ENCODE data around the gene THSD7B.
"Not testable (repeated sequence)": the region's sequence is repeated elsewhere in the genome, so short reads cannot be mapped to it uniquely, and the experiment has no call there.

Gene THSD7B

DNA sequence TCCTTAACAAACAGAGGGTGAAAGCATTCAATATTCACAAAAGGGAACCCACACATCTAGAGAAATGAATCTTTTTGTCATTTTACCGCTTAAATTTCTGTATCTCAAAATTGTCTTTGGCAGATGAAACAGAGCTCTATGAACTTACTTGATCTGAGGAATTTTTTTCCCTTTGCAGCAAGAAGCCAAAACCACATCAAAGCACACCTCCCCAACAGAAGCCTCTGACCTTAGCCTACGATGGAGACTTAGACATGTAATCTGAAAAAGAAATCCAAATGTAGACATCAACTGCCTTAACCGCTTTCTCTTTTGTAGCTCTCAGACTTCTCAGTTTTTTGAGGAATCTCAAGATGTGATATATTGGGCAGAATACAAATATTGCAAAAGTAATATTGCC is 911.0 kb downstream of the THSD7B start:
- H3K27ac ChIP-seq: no peak overlapping the region
- TF ChIP-seq, protein P1, sequence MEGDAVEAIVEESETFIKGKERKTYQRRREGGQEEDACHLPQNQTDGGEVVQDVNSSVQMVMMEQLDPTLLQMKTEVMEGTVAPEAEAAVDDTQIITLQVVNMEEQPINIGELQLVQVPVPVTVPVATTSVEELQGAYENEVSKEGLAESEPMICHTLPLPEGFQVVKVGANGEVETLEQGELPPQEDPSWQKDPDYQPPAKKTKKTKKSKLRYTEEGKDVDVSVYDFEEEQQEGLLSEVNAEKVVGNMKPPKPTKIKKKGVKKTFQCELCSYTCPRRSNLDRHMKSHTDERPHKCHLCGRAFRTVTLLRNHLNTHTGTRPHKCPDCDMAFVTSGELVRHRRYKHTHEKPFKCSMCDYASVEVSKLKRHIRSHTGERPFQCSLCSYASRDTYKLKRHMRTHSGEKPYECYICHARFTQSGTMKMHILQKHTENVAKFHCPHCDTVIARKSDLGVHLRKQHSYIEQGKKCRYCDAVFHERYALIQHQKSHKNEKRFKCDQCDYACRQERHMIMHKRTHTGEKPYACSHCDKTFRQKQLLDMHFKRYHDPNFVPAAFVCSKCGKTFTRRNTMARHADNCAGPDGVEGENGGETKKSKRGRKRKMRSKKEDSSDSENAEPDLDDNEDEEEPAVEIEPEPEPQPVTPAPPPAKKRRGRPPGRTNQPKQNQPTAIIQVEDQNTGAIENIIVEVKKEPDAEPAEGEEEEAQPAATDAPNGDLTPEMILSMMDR (conservative IDR thresholded peaks at IDR 0.05; ENCODE audit: low read depth): no peak
- no peak for DNase-seq (ENCODE audit: low spot score)
- CTCF ChIA-PET: interaction anchor here (0.5 kb wide), 1 partner anchor 1742 kb away, joined by 3 read pairs; no protein-coding TSS in a partner anchor
- POLR2A ChIA-PET (ENCODE audit: low non-redundant PET): no interaction called here

DNA sequence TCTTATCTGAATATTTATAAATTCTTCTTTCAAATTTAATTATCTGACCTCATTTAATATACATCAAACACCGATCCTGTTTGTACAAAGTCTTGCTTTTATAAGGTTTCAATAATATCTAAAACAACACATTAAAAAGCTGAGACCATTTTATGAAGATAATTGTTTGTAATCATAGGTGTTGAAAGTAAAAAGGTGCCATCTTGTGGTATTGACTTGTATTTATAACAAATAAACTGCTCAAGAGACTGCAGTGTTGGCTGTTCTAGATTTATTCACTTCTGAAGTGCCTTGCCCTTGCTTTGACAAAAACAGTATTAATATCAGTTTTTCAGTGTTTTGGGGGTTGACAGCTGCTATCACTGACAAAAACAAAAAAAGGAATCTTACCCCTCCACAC is 912.1 kb downstream of the THSD7B start:
- CTCF ChIA-PET: interaction anchor here (0.7 to 0.8 kb wide), 3 partner anchors 46 to 812 kb away, joined by 3 to 4 read pairs (median 3); no protein-coding TSS in a partner anchor
- DNase-seq (ENCODE audit: low spot score): no peak
- no peak overlapping the region for H3K27ac ChIP-seq
- POLR2A ChIA-PET (ENCODE audit: low non-redundant PET): no interaction called here
- TF ChIP-seq, protein P1 (conservative IDR thresholded peaks at IDR 0.05; ENCODE audit: low read depth): 0 out of 2 replicates have a peak, but pooled peaks have one; percentile 15

DNA sequence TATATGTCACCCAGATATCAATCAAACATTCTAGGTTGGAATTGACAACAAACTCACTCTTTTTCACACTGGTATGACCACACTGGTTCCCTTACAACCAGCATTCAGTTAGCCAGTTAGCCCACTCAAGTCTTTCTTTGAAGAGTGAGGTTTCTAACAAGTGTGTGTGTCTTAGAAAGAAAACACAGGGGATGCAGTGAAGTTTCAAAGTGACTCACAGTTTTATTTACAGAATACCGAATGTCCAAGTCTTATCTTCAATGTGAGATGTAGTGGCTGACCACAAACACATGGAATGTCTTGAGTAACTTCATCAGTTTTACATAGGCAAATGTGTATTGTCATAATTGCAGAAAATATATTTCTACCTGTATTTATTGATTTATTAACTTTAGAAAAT is 924.2 kb downstream of the THSD7B start:
- H3K27ac ChIP-seq: no peak overlapping the region
- ChIA-PET CTCF (interaction anchor here (0.6 kb wide), 1 partner anchor 1912 kb away, joined by 3 read pairs; no protein-coding TSS in a partner anchor), POLR2A (ENCODE audit: low non-redundant PET) (no interaction called here)
- TF ChIP-seq, protein P1 (conservative IDR thresholded peaks at IDR 0.05; ENCODE audit: low read depth): no peak
- DNase-seq (ENCODE audit: low spot score): peak; percentile 1

DNA sequence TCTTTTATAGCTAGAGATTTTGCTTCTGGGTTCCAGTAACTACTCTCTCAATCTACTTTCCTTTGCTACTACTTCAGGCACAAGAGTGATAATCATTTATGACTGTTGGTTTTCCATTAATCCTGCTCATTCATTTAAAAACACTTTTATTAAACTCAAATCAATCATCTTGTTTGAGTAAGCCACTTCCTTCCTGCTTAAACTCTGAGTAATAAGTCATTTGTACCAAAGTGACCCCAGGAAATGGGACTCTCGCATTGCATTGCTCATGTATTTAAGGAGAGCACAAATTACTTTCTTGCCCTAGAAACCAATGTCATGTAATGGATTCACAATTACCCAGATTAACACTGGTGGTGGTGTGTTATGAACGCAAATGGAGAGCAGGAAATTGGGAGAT is 928.2 kb downstream of the THSD7B start:
- CTCF ChIA-PET: no interaction called here
- no peak overlapping the region for H3K27ac ChIP-seq
- TF ChIP-seq, protein P1 (conservative IDR thresholded peaks at IDR 0.05; ENCODE audit: low read depth): no peak
- POLR2A ChIA-PET (ENCODE audit: low non-redundant PET): no interaction called here
- DNase-seq (ENCODE audit: low spot score): peak; percentile 1

DNA sequence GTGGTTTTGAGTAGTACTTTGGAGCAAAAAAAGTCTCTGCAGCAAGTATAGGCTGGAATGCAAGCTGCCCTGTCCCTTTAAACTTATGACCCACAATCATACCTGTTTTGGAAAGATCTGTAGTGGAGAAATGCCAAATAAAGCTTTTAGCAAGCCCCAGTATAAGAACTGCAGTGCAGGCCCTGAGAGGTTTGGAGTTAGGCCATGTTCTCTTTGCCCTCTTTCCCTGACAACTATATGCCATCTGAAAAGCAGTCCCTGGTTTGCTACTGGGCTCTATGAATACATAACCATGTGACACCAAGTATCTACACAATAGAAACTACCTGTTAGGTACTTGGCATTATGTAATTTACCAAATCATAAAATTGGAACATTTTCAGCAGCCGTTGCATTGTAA is 931.6 kb downstream of the THSD7B start:
- TF ChIP-seq, protein P1 (conservative IDR thresholded peaks at IDR 0.05; ENCODE audit: low read depth): no peak
- CTCF ChIA-PET: no interaction called here
- no peak overlapping the region for H3K27ac ChIP-seq
- POLR2A ChIA-PET (ENCODE audit: low non-redundant PET): no interaction called here
- DNase-seq (ENCODE audit: low spot score): no peak

DNA sequence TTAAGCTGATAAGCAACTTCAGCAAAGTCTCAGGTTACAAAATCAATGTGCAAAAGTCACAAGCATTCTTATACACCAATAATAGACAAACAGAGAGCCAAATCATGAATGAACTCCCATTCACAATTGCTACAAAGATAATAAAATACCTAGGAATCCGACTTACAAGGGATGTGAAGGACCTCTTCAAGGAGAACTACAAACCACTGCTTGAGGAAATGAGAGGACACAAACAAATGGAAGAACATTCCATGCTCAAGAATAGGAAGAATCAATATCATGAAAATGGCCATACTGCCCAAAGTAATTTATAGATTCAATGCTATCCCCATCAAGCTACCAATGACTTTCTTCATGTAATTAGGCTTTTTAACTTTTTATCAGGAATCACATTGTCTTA is 934.9 kb downstream of the THSD7B start:
- POLR2A ChIA-PET (ENCODE audit: low non-redundant PET): not testable (repeated sequence)

DNA sequence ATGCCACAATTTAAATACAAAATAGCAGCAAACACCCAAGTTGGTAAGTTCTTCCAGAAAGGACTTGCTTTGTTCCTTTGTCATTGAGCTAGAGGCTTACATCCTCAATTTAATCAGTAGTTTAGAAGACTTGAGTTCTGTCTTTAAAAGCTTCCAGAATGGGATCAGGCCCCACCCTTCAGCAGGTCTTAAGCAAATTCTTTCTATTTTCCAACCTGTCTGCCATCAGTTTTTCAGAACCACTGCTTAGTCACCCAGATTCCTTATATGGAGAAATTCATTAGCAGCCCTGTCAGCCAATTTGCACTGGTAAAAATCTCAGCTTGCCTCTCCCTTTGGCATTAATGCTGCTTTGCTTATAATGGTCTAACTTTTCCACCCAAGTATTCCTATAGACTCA is 935.3 kb downstream of the THSD7B start:
- no peak for DNase-seq (ENCODE audit: low spot score)
- TF ChIP-seq, protein P1 (conservative IDR thresholded peaks at IDR 0.05; ENCODE audit: low read depth): no peak
- ChIA-PET POLR2A (ENCODE audit: low non-redundant PET) (no interaction called here), CTCF (no interaction called here)
- H3K27ac ChIP-seq: no peak overlapping the region

More for the DNA sequence above, 934.9 kb downstream of the THSD7B start:
- DNase-seq (ENCODE audit: low spot score); H3K27ac ChIP-seq; CTCF ChIA-PET: not testable (repeated sequence)

All from RWPE1 (cell line).